ENCODE measurements around the gene TIAM2.

TIAM2 gene

GRCh38 chr6:155128977-155129376 is 133.9 kb downstream of the TIAM2 start:
- DNase-seq (ENCODE audit: low read depth in 2 of 2): no peak

GRCh38 chr6:155129744-155130143 is 134.6 kb downstream of the TIAM2 start:
- no peak for DNase-seq (ENCODE audit: low read depth in 2 of 2)

GRCh38 chr6:155130161-155130853 is 135.2 kb downstream of the TIAM2 start:
- no peak for DNase-seq (ENCODE audit: low read depth in 2 of 2)

- DNase-seq (ENCODE audit: low read depth in 2 of 2): no peak
Measured at GRCh38 chr6:155132617-155133016, 137.5 kb downstream of the TIAM2 start.

- no peak for DNase-seq (ENCODE audit: low read depth in 2 of 2)
Measured at GRCh38 chr6:155141002-155141401, 145.9 kb downstream of the TIAM2 start.

DNA sequence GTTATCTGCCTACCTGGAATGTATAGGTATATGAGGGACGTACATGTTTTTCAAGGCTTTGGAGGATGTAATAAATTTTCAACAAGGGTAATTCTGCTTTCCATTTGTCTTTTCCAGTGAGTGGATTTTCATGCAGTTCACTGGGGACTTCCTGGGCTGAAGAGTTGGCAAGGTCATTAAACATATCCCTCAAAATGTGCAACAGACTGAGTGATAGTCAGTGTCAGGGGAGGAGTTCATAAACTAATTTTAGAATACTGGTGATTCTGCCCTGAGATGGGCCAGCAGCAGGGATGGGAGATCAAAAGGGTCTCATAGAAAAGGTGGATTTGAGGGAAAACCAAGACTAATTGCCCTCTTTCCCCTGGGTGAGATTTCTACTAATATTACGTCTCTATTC is 146.4 kb downstream of the TIAM2 start:
- DNase-seq (ENCODE audit: low read depth in 2 of 2): no peak

DNA sequence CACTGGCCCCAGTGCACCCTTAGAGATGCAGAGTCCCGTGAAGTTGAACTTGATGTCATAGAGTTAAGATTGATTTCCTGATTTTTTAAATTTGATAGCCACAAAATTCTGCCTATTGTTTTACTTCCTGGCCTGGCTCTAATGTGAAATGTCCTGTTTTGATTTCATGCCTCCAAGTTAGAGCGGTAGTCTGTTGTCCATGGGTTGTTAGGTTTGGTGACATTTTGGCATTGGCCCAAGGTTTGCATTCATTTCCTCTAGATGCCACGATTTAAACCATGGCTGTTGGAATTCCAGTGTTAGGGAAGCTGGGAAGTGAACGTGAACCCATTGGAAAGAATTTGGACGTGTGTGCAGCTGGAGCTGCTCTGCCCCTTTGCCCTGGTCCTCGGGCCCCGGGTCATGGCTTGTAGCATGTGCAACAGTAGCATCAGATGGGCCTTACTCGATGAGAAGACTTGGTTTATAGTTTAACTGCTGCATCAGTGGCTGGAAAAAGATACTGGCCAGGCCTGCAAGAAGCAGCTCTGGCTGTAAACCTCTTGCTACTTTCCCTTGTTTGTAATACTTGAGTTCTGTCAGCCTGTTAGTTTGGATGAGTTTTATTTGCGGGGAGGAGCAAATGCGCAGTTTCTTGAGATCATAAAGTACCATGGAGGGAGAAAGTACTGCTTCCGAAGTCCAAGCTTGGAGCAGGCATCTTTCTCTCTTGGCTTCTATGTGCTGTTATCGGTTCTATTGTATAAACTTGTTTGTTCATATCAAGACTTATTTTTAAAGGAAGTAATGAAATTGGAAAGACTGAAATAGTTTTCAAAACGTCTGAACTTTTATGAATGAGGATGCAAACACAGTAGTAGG is 147.3 kb downstream of the TIAM2 start:
- DNase-seq (ENCODE audit: low read depth in 2 of 2): no peak

GRCh38 chr6:155143029-155143577 is 148.0 kb downstream of the TIAM2 start:
- DNase-seq (ENCODE audit: low read depth in 2 of 2): no peak

GRCh38 chr6:155143578-155144106 is 148.5 kb downstream of the TIAM2 start:
- no peak for DNase-seq (ENCODE audit: low read depth in 2 of 2)

- no peak for DNase-seq (ENCODE audit: low read depth in 2 of 2)
Measured at GRCh38 chr6:155146205-155146604, 151.1 kb downstream of the TIAM2 start.

DNA sequence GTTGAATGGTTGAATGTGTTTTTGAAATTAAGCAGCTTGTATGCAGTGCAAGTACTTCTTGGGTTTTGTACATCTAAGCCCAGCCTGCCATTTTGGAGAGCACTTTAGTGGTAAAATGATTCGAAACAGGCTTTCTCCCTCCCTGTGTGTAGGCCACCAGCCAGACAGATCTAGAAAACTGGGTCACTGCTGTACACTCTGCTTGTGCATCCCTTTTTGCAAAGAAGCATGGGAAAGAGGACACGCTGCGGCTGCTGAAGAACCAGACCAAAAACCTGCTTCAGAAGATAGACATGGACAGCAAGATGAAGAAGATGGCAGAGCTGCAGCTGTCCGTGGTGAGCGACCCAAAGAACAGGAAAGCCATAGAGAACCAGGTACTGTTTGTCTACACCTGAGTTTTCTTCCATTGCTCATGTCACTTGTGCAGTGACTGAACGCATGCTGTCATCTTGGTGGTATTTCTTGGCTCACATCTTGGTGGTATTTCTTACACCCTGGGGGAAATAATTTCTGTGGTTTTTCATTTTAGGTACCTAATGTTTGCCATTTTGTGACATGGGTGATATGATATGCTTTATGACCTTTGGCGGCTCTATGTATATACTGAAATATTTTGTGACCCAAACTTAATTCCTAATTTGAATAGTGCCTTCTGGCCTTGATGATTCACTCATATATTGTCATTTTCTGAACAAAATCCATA is 153.0 kb downstream of the TIAM2 start:
- no peak for DNase-seq (ENCODE audit: low read depth in 2 of 2)

GRCh38 chr6:155150967-155151671 is 156.0 kb downstream of the TIAM2 start:
- no peak for DNase-seq (ENCODE audit: low read depth in 2 of 2)

GRCh38 chr6:155152211-155153076 is 157.3 kb downstream of the TIAM2 start:
- DNase-seq (ENCODE audit: low read depth in 2 of 2): no peak

DNA sequence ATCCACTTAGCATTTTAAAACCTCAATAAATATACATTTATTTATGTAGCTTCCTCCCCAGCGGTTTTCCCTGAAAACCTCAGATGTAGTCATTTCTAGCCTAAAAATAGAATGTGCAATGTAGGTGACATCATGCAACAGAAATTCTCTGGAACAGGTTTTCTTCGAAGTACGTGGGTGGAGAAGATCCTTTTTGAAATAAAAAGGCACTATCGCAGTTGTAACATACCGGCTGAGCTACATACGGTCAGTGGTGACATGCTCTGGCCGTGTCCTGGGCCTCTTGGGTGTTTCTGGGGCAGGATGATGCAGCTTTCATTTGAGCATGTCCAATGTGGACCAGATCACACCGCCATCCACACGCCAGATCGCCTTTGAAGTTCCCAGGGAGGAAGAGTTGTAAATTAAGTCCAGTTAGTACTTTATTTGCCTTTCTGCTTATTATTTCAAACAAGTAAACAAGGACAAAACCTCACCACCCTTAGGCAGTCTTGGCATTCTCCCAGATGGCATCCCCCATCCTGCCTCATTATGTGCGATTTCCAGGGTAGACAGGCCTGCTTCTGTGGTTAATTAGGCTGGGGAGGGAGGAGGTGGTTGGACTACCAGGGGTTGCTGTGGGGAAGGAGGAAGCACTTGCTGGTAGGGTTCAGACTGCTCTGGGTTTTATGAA is 159.2 kb downstream of the TIAM2 start:
- DNase-seq (ENCODE audit: low read depth in 2 of 2): no peak

DNA sequence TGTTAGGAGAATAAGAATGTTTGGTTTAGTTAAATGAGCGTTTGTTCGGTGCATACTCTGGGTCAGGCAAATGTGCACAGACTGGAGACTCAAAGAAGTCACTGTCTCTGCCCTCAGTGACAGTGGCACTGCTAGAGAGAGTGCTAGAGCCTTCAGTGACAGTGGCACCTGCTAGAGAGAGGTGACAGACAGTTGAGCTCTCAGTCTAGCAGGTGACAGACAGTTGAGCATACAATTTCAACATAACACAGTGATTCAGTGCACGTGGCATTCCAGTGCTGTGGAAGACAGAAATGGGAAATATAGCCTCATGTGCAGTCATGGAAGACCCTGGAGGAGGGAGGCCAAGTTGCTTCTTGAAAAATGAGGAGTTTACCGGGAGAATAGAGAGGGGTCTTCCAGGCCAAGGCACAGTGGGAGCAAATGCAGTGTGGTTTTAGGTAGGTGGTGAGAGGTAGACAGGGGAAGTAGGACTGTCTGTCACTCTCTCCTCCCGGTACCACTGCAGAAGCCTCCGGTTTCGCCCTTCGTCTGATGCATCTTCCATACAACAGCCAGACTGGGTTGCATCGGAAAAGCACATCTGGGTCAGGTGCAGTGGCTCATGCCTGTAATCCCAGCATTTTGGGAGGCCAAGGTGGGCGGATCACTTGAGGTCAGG is 160.8 kb downstream of the TIAM2 start:
- DNase-seq (ENCODE audit: low read depth in 2 of 2): no peak

DNA sequence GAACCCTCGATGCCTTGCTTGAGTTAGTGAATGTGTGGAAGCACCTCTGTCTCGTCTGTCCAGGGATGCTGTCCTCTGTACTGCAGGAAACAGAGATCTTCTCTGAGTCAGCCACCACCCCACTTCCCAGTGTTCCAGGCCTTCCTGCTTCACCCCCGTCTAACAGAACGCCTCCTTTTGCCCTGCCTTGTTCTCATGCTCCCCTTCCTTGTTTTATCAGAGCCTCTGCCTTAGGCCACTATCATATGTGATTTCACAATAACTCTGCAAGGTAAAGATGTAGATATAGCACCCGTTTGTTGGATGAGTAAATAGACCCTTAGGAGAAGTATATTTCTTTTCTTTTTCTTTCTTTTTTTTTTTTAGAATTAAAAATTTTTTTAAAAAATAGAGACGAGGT is 162.0 kb downstream of the TIAM2 start:
- DNase-seq (ENCODE audit: low read depth in 2 of 2): no peak

DNA sequence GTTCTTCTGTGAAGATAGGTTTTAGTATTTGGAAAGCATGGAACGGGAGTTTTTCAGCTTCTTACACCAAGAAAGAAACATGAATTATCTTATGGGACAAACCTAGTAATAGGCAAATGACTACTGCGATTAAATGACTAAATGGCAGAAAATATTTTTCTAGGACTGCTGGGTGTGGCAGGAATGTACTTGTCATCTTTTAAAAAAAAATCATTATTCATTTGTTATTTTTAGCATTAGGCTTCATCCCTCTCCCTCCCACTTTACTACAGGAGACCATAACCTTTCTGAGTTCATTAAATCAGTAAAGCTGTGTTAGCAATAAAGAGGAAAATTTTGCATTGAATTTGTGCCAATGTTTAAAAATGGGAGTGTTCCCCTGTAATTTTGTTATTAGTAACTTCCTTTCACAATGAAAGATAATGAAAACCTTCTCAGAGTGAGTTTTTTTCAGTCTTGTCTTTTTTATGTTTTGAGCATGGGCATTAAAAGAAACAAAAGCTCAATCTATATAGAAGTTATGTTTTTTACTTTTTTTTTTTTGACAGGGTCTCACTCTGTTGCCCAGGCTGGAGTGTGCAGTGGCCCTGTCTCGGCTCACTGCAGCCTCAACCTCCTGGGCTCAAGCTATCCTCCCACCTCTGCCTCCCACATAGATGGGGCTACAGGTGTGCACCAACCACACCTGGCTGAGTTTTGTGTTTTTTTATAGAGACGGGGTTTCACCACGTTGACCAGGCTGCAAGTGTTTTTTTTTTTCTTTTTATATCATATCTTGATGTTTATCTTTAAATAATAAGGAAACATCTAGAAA is 163.1 kb downstream of the TIAM2 start:
- no peak for DNase-seq (ENCODE audit: low read depth in 2 of 2)

DNA sequence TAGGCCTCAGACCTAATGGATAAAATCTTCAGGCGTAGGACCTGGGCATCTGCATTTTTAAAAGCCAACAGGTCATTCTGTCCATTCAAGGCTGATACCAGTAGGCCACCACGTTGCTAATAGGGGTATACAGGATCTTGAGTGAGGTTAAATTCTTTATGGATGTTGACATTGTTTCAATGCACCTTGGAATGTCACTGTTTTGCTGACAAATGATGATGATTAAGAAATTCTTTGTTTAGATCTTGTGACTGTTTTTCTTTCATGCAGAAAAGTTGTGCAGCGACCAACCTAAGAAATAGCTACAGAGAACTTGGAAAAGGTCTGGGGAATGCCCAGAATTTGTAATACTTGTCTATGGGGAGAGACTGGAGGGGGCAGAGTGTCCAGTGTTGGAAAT is 167.6 kb downstream of the TIAM2 start:
- no peak for DNase-seq (ENCODE audit: low read depth in 2 of 2)
